Posterior cingulate gyrus (tissue), 11 donors: Measurements from ENCODE around the gene LENG8.
"Not testable (repeated sequence)": the region's sequence is repeated elsewhere in the genome, so short reads cannot be mapped to it uniquely, and the experiment has no call there.

ENCODE experiments used
- DNase-seq, 10 donors: peaks; one replicate each; pipeline versions ENCODE4 v3.0.0 to v3.0.0-alpha.2; 2020 to 2021; ENCODE audit warnings: mixed read lengths in 3 of 10
- intact Hi-C: fragments of 100-400 bp; cut with DNase I; formaldehyde crosslinking; loops from one replicate; pipeline ENCODE4 v1.15.1; 2023

The LENG8 gene

GRCh38 chr19:54436628-54437252 lies 12.3 kb upstream of the LENG8 start:
- intact Hi-C loops: no loop called here
- DNase-seq: peak in 4 of 10 donors; percentile 33 to 75 (median 68)

GRCh38 chr19:54439174-54439851 lies 9.7 kb upstream of the LENG8 start:
- peak in 9 of 10 donors; percentile 69 to 96 (median 78) for DNase-seq
- intact Hi-C loops: no loop called here

GRCh38 chr19:54440641-54441040 lies 8.4 kb upstream of the LENG8 start:
- DNase-seq: no peak
- intact Hi-C loops: no loop called here

- intact Hi-C loops: no loop called here
- DNase-seq: peak in 2 of 10 donors; percentile 17 to 26
Observed at GRCh38 chr19:54444737-54445136, 4.3 kb upstream of the LENG8 start.

- DNase-seq: peak in 2 of 10 donors; percentile 39 to 55
- intact Hi-C loops: not testable (repeated sequence)
Observed at GRCh38 chr19:54446349-54446748, 2.6 kb upstream of the LENG8 start.

- peak in 3 of 10 donors; percentile 76 to 89 (median 86) for DNase-seq
- intact Hi-C loops: loop anchor here (2.0 kb wide), 1 partner anchor 15 kb away; the partner anchor contains the start of gene LENG9
Observed at GRCh38 chr19:54448040-54448773, 792 bp upstream of the LENG8 start.

GRCh38 chr19:54449701-54450069 lies 686 bp downstream of the LENG8 start:
- intact Hi-C loops: loop anchor here (2.0 kb wide), 1 partner anchor 13 kb away; the partner anchor contains the start of gene LENG9
- DNase-seq: no peak

- intact Hi-C loops: no loop called here
Observed at GRCh38 chr19:54451331-54451871, 2.4 kb downstream of the LENG8 start.

GRCh38 chr19:54451997-54452396 lies 3.0 kb downstream of the LENG8 start:
- intact Hi-C loops: no loop called here
- peak in 3 of 10 donors; percentile 49 to 77 (median 71) for DNase-seq

More at GRCh38 chr19:54451331-54451871, 2.4 kb downstream of the LENG8 start:
- DNase-seq: peak in 3 of 10 donors; percentile 36 to 52 (median 40)

GRCh38 chr19:54452626-54453025 lies 3.6 kb downstream of the LENG8 start:
- DNase-seq: peak in 3 of 10 donors; percentile 47 to 68 (median 60)
- intact Hi-C loops: no loop called here

- intact Hi-C loops: no loop called here
- peak in 3 of 10 donors; percentile 62 to 79 (median 70) for DNase-seq
Observed at GRCh38 chr19:54453921-54454780, 5.2 kb downstream of the LENG8 start.

GRCh38 chr19:54454781-54455675 lies 6.0 kb downstream of the LENG8 start:
- intact Hi-C loops: no loop called here
- DNase-seq: peak in 2 of 10 donors; percentile 62 to 67

- peak in 2 of 10 donors; percentile 31 to 63 for DNase-seq
- intact Hi-C loops: no loop called here
Observed at GRCh38 chr19:54455786-54456422, 6.9 kb downstream of the LENG8 start.

GRCh38 chr19:54456423-54457373 lies 7.7 kb downstream of the LENG8 start:
- intact Hi-C loops: no loop called here
- DNase-seq: peak in 2 of 10 donors; percentile 78

- peak in 2 of 10 donors; percentile 62 to 72 for DNase-seq
- intact Hi-C loops: no loop called here
Observed at GRCh38 chr19:54457773-54458647, 9.0 kb downstream of the LENG8 start.

- intact Hi-C loops: no loop called here
- DNase-seq: peak in 2 of 10 donors; percentile 66 to 71
Observed at GRCh38 chr19:54458648-54459281, 9.8 kb downstream of the LENG8 start.
